SK-N-SH (cell line): ENCODE results near the gene CCN5.

Experiments used
- EP300 ChIP-seq, 2 experiments: IDR thresholded peaks; 2 replicates each; pipeline versions ENCODE4 v1.4.0 to v1.6.1; 2012; ENCODE audit warnings: borderline replicate concordance in 1 of 2, low read depth in 1 of 2, low read length in 1 of 2
- EZH2phosphoT487 ChIP-seq: fragments of 200-600 bp; sonication (generic); IDR thresholded peaks from 2 replicates; pipeline ENCODE4 v1.6.1; 2017; ENCODE audit warnings: low read depth, mixed run types, mild to moderate bottlenecking, antibody characterized with exemption, moderate library complexity, borderline replicate concordance
- FOSL2 ChIP-seq: IDR thresholded peaks from 2 replicates; pipeline ENCODE4 v1.4.0; 2012; ENCODE audit warnings: low read depth, mild to moderate bottlenecking, moderate library complexity, borderline replicate concordance
- JUND ChIP-seq: IDR thresholded peaks from 2 replicates; pipeline ENCODE4 v1.4.0; 2012
- RXRA ChIP-seq: IDR thresholded peaks from 2 replicates; pipeline ENCODE4 v1.4.0; 2012; ENCODE audit warnings: low read depth, mild to moderate bottlenecking, borderline replicate concordance
- SMC3 ChIP-seq: IDR thresholded peaks from 2 replicates; pipeline ENCODE4 v1.6.1; 2012; ENCODE audit warnings: low read depth, low read length, improper control_type of control experiment
- TF ChIP-seq, protein P1 (sequence below): IDR thresholded peaks from 2 replicates; pipeline ENCODE4 v1.4.0; 2012; ENCODE audit warnings: low read depth
- TF ChIP-seq, protein P2 (sequence below): IDR thresholded peaks from 2 replicates; pipeline ENCODE4; 2012
- TF ChIP-seq, protein P3 (sequence below): fragments of 150-350 bp; IDR thresholded peaks from 2 replicates; pipeline ENCODE4 v1.6.1; 2017; ENCODE audit warnings: antibody characterized with exemption, low read length, low read depth, borderline replicate concordance
- TF ChIP-seq, protein P4 (sequence below): fragments of 200-600 bp; sonication (generic); IDR thresholded peaks from 2 replicates; pipeline ENCODE4 v1.6.1; 2017; ENCODE audit warnings: antibody characterized with exemption, mild to moderate bottlenecking, moderate library complexity

DNA sequence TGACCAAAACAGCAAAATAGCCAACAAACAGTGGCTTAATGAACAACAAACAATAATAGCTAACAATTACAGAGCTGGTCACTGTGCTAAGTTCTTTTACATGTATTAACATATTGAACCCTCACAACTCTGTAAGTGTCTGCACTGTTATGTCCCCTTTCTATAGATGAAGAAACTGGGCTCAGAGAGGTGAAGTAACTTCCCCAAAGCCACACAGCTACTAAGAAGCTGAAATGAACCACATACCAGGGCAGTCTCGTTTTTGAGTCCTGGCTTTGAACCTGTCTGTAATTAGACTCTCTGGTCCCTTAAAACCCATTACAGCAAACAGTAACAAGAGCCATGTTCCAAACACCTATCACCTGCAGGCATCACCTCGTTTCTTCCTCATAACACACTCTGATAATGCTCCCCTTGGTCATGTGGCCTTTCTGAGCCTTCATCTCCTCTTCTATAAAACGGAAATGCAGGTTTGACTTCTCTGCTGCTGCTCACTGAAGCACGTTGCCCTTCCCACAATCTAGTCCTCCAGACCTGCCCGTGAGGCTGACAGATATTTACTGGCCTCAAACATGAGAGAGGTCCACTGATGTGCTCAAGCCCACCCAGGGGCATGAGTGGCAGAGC is 53.8 kb downstream of the CCN5 start:
- TF ChIP-seq, protein P1, sequence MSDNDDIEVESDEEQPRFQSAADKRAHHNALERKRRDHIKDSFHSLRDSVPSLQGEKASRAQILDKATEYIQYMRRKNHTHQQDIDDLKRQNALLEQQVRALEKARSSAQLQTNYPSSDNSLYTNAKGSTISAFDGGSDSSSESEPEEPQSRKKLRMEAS, result no peak
- TF ChIP-seq SMC3 (no peak), JUND (no peak), EP300 (IDR thresholded peaks at IDR 0.05; ENCODE audit: borderline replicate concordance in 1 of 2, low read depth in 1 of 2, low read length in 1 of 2) (no peak), FOSL2 (no peak), RXRA (no peak), EZH2phosphoT487 (no peak)
- TF ChIP-seq, protein P2, sequence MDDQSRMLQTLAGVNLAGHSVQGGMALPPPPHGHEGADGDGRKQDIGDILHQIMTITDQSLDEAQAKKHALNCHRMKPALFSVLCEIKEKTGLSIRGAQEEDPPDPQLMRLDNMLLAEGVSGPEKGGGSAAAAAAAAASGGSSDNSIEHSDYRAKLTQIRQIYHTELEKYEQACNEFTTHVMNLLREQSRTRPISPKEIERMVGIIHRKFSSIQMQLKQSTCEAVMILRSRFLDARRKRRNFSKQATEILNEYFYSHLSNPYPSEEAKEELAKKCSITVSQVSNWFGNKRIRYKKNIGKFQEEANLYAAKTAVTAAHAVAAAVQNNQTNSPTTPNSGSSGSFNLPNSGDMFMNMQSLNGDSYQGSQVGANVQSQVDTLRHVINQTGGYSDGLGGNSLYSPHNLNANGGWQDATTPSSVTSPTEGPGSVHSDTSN, result no peak
- TF ChIP-seq, protein P3, sequence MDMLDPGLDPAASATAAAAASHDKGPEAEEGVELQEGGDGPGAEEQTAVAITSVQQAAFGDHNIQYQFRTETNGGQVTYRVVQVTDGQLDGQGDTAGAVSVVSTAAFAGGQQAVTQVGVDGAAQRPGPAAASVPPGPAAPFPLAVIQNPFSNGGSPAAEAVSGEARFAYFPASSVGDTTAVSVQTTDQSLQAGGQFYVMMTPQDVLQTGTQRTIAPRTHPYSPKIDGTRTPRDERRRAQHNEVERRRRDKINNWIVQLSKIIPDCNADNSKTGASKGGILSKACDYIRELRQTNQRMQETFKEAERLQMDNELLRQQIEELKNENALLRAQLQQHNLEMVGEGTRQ, result no peak
- TF ChIP-seq, protein P4, sequence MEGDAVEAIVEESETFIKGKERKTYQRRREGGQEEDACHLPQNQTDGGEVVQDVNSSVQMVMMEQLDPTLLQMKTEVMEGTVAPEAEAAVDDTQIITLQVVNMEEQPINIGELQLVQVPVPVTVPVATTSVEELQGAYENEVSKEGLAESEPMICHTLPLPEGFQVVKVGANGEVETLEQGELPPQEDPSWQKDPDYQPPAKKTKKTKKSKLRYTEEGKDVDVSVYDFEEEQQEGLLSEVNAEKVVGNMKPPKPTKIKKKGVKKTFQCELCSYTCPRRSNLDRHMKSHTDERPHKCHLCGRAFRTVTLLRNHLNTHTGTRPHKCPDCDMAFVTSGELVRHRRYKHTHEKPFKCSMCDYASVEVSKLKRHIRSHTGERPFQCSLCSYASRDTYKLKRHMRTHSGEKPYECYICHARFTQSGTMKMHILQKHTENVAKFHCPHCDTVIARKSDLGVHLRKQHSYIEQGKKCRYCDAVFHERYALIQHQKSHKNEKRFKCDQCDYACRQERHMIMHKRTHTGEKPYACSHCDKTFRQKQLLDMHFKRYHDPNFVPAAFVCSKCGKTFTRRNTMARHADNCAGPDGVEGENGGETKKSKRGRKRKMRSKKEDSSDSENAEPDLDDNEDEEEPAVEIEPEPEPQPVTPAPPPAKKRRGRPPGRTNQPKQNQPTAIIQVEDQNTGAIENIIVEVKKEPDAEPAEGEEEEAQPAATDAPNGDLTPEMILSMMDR, result no peak
